GM21528 (cell line): Measurements from ENCODE around the gene CA5A.
"Not testable (repeated sequence)": the region's sequence is repeated elsewhere in the genome, so short reads cannot be mapped to it uniquely, and the experiment has no call there.

Source experiments
- ATAC-seq: cut with Tn5 transposase; IDR thresholded peaks from one replicate; pipeline ENCODE4 v1.9.1; 2021; ENCODE audit warnings: mild to moderate bottlenecking, moderate library complexity; ENCODE audit not compliant: unreplicated experiment, low FRiP score

Gene CA5A

GRCh38 chr16:87949071-87949744, 12.9 kb upstream of the CA5A start:
- no peak for ATAC-seq

- ATAC-seq = no peak
Measured at GRCh38 chr16:87948735-87949070, 12.4 kb upstream of the CA5A start.

GRCh38 chr16:87948119-87948545, 11.8 kb upstream of the CA5A start:
- ATAC-seq = no peak

GRCh38 chr16:87947356-87948118, 11.2 kb upstream of the CA5A start:
- no peak for ATAC-seq

GRCh38 chr16:87946596-87947347, 10.4 kb upstream of the CA5A start:
- ATAC-seq = no peak

- no peak for ATAC-seq
Measured at GRCh38 chr16:87945351-87946042, 9.2 kb upstream of the CA5A start.

- no peak for ATAC-seq
Measured at GRCh38 chr16:87942680-87943079, 6.4 kb upstream of the CA5A start.

- no peak for ATAC-seq
Measured at GRCh38 chr16:87939562-87940423, 3.5 kb upstream of the CA5A start.

GRCh38 chr16:87938412-87938949, 2.2 kb upstream of the CA5A start:
- no peak for ATAC-seq

- ATAC-seq = not testable (repeated sequence)
Measured at GRCh38 chr16:87937231-87937542, 858 bp upstream of the CA5A start.

GRCh38 chr16:87936016-87936374, 334 bp downstream of the CA5A start:
- not testable (repeated sequence) for ATAC-seq

GRCh38 chr16:87934752-87935425, 1.4 kb downstream of the CA5A start:
- not testable (repeated sequence) for ATAC-seq

- no peak for ATAC-seq
Measured at GRCh38 chr16:87933140-87933495, 3.2 kb downstream of the CA5A start.

GRCh38 chr16:87932475-87933139, 3.7 kb downstream of the CA5A start:
- ATAC-seq = not testable (repeated sequence)

GRCh38 chr16:87931504-87931903, 4.8 kb downstream of the CA5A start:
- ATAC-seq = no peak

- no peak for ATAC-seq
Measured at GRCh38 chr16:87930456-87930855, 5.9 kb downstream of the CA5A start.

GRCh38 chr16:87929986-87930385, 6.3 kb downstream of the CA5A start:
- ATAC-seq = no peak

- no peak for ATAC-seq
Measured at GRCh38 chr16:87927195-87927562, 9.2 kb downstream of the CA5A start.
